GM12878 (cell line): Measurements from ENCODE around the gene TAF4. TPM values are rescaled to one million over a fixed set of nuclear protein-coding genes. Genes with fewer than 3 reads are reported as not detected.

Source experiments
- ATAC-seq: fragments of 200-7000 bp; cut with Tn5 transposase; 3 replicates; pipeline ENCODE4 v1.9.1; 2020; ENCODE audit warnings: mild to moderate bottlenecking, moderate library complexity
- BruUV-seq: library from RNA; stranded (reverse); fragments of 400-500 nt; replicated peaks from 2 replicates; lab custom pipeline; 2021; lab: Mats Ljungman, UMichigan
- CTCF ChIA-PET: fragments of 300-600 bp; sonication (Branson Sonifier 250); formaldehyde crosslinking; extraction: SDS; loops from one replicate; lab custom pipeline; 2021; ENCODE audit warnings: inconsistent platforms; lab: Yijun Ruan, JAX
- POLR2A ChIA-PET: fragments of 350-600 bp; formaldehyde crosslinking; extraction: SDS; loops from one replicate; lab custom pipeline; 2021; ENCODE audit warnings: inconsistent platforms; lab: Charles Lee
- RAD21 ChIA-PET: fragments of 300-600 bp; sonication (Branson Sonifier 250); formaldehyde crosslinking; loops from one replicate; lab custom pipeline; 2023; ENCODE audit warnings: antibody characterized with exemption; ENCODE audit not compliant: unreplicated experiment; lab: Charles Lee
- SMC1A ChIA-PET: fragments of 300-600 bp; sonication (Branson Sonifier 250); formaldehyde crosslinking; loops from one replicate; lab custom pipeline; 2023; ENCODE audit not compliant: unreplicated experiment, uncharacterized antibody; lab: Charles Lee
- DNase-seq: peaks from one replicate; pipeline ENCODE4 v3.0.0-alpha.2; 2011; ENCODE audit warnings: low read depth, low spot score
- FAIRE-seq: peaks from 3 replicates; lab custom pipeline; 2011; peaks lifted over from hg19 to GRCh38; lab: Jason Lieb, UNC
- H2AFZ ChIP-seq: 2 replicates; pipeline ENCODE4 v1.6.0; 2011; ENCODE audit warnings: low read depth, low read length, control low read depth; ENCODE audit not compliant: control insufficient read depth
- H3K27ac ChIP-seq: 2 replicates; pipeline ENCODE4 v1.5.1; 2011; ENCODE audit warnings: control low read depth; ENCODE audit not compliant: control insufficient read depth, insufficient read depth
- H3K27me3 ChIP-seq, 2 experiments: replicated peaks in 1 of 2; 2 replicates each; pipeline versions ENCODE4 v1.6.0 to v1.6.1; 2011; ENCODE audit warnings: low read length in 1 of 2; ENCODE audit not compliant: control insufficient read depth in 2 of 2, insufficient read depth in 2 of 2
- H3K36me3 ChIP-seq, 2 experiments: 2 replicates each; pipeline ENCODE4 v1.5.1; 2011; ENCODE audit warnings: low read length in 1 of 2; ENCODE audit not compliant: control insufficient read depth in 2 of 2, insufficient read depth in 2 of 2
- H3K4me1 ChIP-seq: 2 replicates; pipeline ENCODE4 v1.6.1; 2011; ENCODE audit warnings: mild to moderate bottlenecking, low read length, moderate library complexity, mixed read lengths; ENCODE audit not compliant: control insufficient read depth, insufficient read depth
- H3K4me2 ChIP-seq: 2 replicates; pipeline ENCODE4 v1.6.0; 2011; ENCODE audit warnings: control low read depth; ENCODE audit not compliant: control insufficient read depth, insufficient read depth
- H3K4me3 ChIP-seq: fragments of 200-600 bp; sonication (generic); 2 replicates; pipeline ENCODE4 v1.5.1; 2016
- H3K79me2 ChIP-seq: 2 replicates; pipeline ENCODE4 v1.6.0; 2011; ENCODE audit warnings: low read length; ENCODE audit not compliant: control insufficient read depth, insufficient read depth
- H3K9ac ChIP-seq: 2 replicates; pipeline ENCODE4 v1.8.0; 2011; ENCODE audit warnings: low read length, control low read depth, mixed read lengths; ENCODE audit not compliant: control insufficient read depth, insufficient read depth
- H3K9me3 ChIP-seq: replicated peaks from 3 replicates; pipeline ENCODE4 v1.5.1; 2011; ENCODE audit warnings: mild to moderate bottlenecking, low read length; ENCODE audit not compliant: control insufficient read depth, insufficient read depth
- H4K20me1 ChIP-seq: 2 replicates; pipeline ENCODE4 v1.6.0; 2011; ENCODE audit not compliant: control insufficient read depth, insufficient read depth
- DPF2 ChIP-seq: fragments of 450-650 bp; IDR thresholded peaks from 2 replicates; pipeline ENCODE4 v1.6.1; 2017; ENCODE audit warnings: mild to moderate bottlenecking
- ETV6 ChIP-seq, 2 experiments: fragments of 450-650 bp in 1 of 2; IDR thresholded peaks in 1 of 2; conservative IDR thresholded peaks in 1 of 2; 2 replicates each; pipeline ENCODE4 v1.6.1; 2014; ENCODE audit warnings: antibody characterized with exemption in 1 of 2, borderline replicate concordance in 1 of 2, low read depth in 1 of 2, mild to moderate bottlenecking in 1 of 2, moderate library complexity in 1 of 2
- HCFC1 ChIP-seq: fragments of 150-350 bp; IDR thresholded peaks from 2 replicates; pipeline ENCODE4 v1.6.1; 2014; ENCODE audit warnings: low read length
- HDGF ChIP-seq: fragments of 450-650 bp; IDR thresholded peaks from 2 replicates; pipeline ENCODE4 v1.6.1; 2016; ENCODE audit warnings: antibody characterized with exemption
- RELA ChIP-seq: fragments of 450-650 bp; IDR thresholded peaks from 2 replicates; pipeline ENCODE4 v1.8.0; 2014; ENCODE audit warnings: borderline replicate concordance; ENCODE audit not compliant: partially characterized antibody
- RFX5 ChIP-seq: IDR thresholded peaks from 2 replicates; pipeline ENCODE4 v1.6.1; 2011; ENCODE audit warnings: low read depth, low read length, improper control_type of control experiment
- SUZ12 ChIP-seq: fragments of 200-600 bp; sonication (generic); IDR thresholded peaks from one replicate; pipeline ENCODE4 v1.6.1; 2018; ENCODE audit warnings: antibody characterized with exemption, mild to moderate bottlenecking; ENCODE audit not compliant: unreplicated experiment
- TCF7 ChIP-seq: IDR thresholded peaks from 2 replicates; pipeline ENCODE4 v1.6.1; 2014; ENCODE audit warnings: antibody characterized with exemption, borderline replicate concordance
- ZNF384 ChIP-seq: IDR thresholded peaks from 2 replicates; pipeline ENCODE4 v1.6.1; 2012; ENCODE audit warnings: low read depth, mild to moderate bottlenecking, low read length, improper control_type of control experiment, borderline replicate concordance
- WGBS: methylation state at CpG from one replicate; pipeline ENCODE4 v1.1.6; 2016; ENCODE audit warnings: low lambda C conversion rate; ENCODE audit not compliant: insufficient replicate concordance, insufficient coverage; ENCODE audit errors: missing lambda C conversion rate; 5-methylcytosine and 5-hydroxymethylcytosine counted together
- in situ Hi-C: fragments of 300-500 bp; cut with MboI; formaldehyde crosslinking; loops from 9 replicates; pipeline ENCODE4 v1.14.3; 2018; ENCODE audit warnings: mixed read lengths
- intact Hi-C: fragments of 100-400 bp; cut with micrococcal nuclease; formaldehyde crosslinking; loops from one replicate; pipeline ENCODE4 v1.14.2; 2022; ENCODE audit not compliant: unreplicated experiment
- polyA plus RNA-seq, 11 experiments: library from polyadenylated mRNA; depleted of rRNA in 4 of 11; unstranded in 6 of 11; stranded (reverse) in 5 of 11; fragments of >200 nt; fragmentation: Nextera tagmentation in 4 of 11; fragmentation: Illumina TruSeq in 1 of 11; extraction: Ambion mirVana in 4 of 11; extraction: Trizol in 1 of 11; gene quantifications; 1 replicate in 1 of 11; 2 replicates in 10 of 11; pipeline versions ENCODE4 v1.2.1 to v1.2.3, GENCODE V29; 2011 to 2016; ENCODE audit warnings: inconsistent platforms in 2 of 11, missing spikeins in 2 of 11, low read depth in 1 of 11
- total RNA-seq, 4 experiments: library from RNA; depleted of rRNA in 3 of 4; stranded (reverse); fragments of >200 nt in 3 of 4; fragmentation: Illumina TruSeq in 1 of 4; extraction: Trizol in 1 of 4; gene quantifications; 2 replicates each; pipeline versions ENCODE4 v1.2.1 to v1.2.3, GENCODE V29; 2013 to 2021
- TF ChIP-seq, protein P1 (sequence below), 3 experiments: IDR thresholded peaks in 2 of 3; conservative IDR thresholded peaks in 1 of 3; 2 replicates each; pipeline ENCODE4 v1.5.1; 2011; ENCODE audit warnings: low read depth in 3 of 3, low read length in 3 of 3, mild to moderate bottlenecking in 3 of 3, control low read depth in 2 of 3, moderate library complexity in 2 of 3, inconsistent platforms in 1 of 3, mixed read lengths in 1 of 3; ENCODE audit not compliant: control insufficient read depth in 2 of 3, insufficient read depth in 1 of 3; ENCODE audit errors: extremely low read depth in 1 of 3

TAF4 gene
- total and polyA plus RNA-seq, 10 of the 15 experiments (the other 5 are each of a cell fraction or from before 2014, with no cell fraction given), result 0.39 to 16.9 (median 3.4) TPM

DNA sequence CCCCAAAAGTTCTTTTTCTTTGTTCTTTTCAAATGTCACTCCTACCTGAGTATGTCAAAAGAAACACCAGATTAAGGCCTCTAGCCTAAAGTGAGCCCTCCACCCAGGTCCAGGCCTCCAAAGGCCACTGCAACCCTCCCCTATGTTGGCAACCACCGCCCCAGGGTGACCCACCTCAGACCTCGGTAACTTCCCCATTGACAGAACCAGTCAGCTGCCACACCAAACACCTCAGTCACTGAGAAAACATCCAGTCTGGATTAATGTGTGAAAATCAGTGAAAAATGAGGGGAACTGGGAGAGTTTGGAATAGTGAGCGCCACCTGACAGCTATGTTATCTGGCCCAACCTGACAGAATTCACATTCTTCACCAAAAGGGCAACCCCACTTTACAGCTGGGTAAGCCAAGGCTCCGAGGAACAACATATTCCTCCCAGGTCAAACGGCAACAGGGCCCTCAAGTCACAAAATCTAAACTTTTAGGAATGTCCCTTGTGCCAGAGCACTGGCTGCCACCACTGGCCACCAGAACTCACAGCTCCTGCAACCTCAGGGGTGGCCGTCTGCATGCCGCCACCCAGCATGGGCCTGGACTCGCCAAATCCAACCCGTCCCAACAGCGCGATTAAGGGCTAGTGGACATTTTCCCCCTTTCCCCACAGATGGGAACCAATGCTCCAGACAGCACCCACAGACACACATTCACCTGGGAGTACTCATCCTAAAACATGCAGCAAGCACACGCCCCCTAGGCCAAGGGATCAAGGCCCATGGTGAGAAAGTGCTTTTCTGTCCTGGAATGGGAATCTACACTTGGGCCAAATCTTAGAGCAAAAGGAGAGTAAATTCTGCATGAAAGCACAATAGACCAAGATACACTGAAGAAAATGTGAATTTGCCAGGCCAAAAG, 4.8 kb downstream of the TAF4 start:
- CTCF ChIA-PET, result interaction anchor here (0.8 kb wide), 1 partner anchor 66 kb away, joined by 3 read pairs; no protein-coding TSS in a partner anchor
- BruUV-seq, result no TSS peak
- POLR2A ChIA-PET, result interaction anchor here (0.6 kb wide), 1 partner anchor 74 kb away, joined by 3 read pairs; no protein-coding TSS in a partner anchor
- SMC1A ChIA-PET, result interaction anchor here (1.1 kb wide), 1 partner anchor 50 kb away, joined by 3 read pairs; no protein-coding TSS in a partner anchor
- Histone ChIP-seq H3K79me2 (peaks cover 44% of the 10 kb centered on the region), H3K9ac (no peak overlapping the region), H3K27me3 (no peaks in the 10 kb centered on the region), H3K4me1 (no peaks in the 10 kb centered on the region), H3K4me2 (no peak overlapping the region), H4K20me1 (0 out of 2 replicates have a peak, but pooled peaks cover 4% of the 10 kb centered on the region), H2AFZ (no peak overlapping the region), H3K36me3 (no peaks in the 10 kb centered on the region; a peak in 1 of 4 replicates), H3K4me3 (no peak overlapping the region), H3K27ac (no peak overlapping the region), H3K9me3 (no peaks in the 10 kb centered on the region)
- no peak for ATAC-seq
- RAD21 ChIA-PET, result no interaction called here
- TF ChIP-seq RELA (no peak), HCFC1 (no peak), HDGF (no peak), TCF7 (no peak), SUZ12 (no peak), RFX5 (no peak), ETV6 (conservative IDR thresholded peaks at IDR 0.05 in 1 of 2, IDR thresholded peaks at IDR 0.05 in 1 of 2; ENCODE audit: borderline replicate concordance in 1 of 2, low read depth in 1 of 2) (no peak), DPF2 (no peak), ZNF384 (no peak)
- TF ChIP-seq, protein P1, sequence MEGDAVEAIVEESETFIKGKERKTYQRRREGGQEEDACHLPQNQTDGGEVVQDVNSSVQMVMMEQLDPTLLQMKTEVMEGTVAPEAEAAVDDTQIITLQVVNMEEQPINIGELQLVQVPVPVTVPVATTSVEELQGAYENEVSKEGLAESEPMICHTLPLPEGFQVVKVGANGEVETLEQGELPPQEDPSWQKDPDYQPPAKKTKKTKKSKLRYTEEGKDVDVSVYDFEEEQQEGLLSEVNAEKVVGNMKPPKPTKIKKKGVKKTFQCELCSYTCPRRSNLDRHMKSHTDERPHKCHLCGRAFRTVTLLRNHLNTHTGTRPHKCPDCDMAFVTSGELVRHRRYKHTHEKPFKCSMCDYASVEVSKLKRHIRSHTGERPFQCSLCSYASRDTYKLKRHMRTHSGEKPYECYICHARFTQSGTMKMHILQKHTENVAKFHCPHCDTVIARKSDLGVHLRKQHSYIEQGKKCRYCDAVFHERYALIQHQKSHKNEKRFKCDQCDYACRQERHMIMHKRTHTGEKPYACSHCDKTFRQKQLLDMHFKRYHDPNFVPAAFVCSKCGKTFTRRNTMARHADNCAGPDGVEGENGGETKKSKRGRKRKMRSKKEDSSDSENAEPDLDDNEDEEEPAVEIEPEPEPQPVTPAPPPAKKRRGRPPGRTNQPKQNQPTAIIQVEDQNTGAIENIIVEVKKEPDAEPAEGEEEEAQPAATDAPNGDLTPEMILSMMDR (IDR thresholded peaks at IDR 0.05 in 2 of 3, conservative IDR thresholded peaks at IDR 0.05 in 1 of 3; ENCODE audit: control insufficient read depth in 2 of 3, extremely low read depth in 1 of 3, insufficient read depth in 1 of 3, low read depth in 3 of 3, low read length in 3 of 3), result no peak
- FAIRE-seq, result no peak
- intact Hi-C loops, result loop anchor here (5.0 kb wide), 1 partner anchor 81 kb away; the partner anchor contains the start of genes PSMA7 and SS18L1
- 95% methylated on average over 7 of the region's 12 CpGs for WGBS
- in situ Hi-C loops, result no loop called here
- DNase-seq, result no peak
